CD4-positive, alpha-beta T cell treated with Interleukin-2 at 100 ng/mL for 4 hours (primary cell): ENCODE results near the gene TTC28.

ENCODE experiments used
- DNase-seq: peaks from one replicate; pipeline ENCODE4 v3.0.0-alpha.2; 2020; ENCODE audit warnings: low spot score

The TTC28 gene

GRCh38 chr22:28002181-28002700, 677.4 kb downstream of the TTC28 start:
- DNase-seq: no peak

GRCh38 chr22:28001171-28001835, 678.3 kb downstream of the TTC28 start:
- no peak for DNase-seq

- no peak for DNase-seq
Measured at GRCh38 chr22:28000361-28000760, 679.3 kb downstream of the TTC28 start.

- DNase-seq: no peak
Measured at GRCh38 chr22:27999876-28000275, 679.8 kb downstream of the TTC28 start.

GRCh38 chr22:27998511-27999410, 680.9 kb downstream of the TTC28 start:
- no peak for DNase-seq

- no peak for DNase-seq
Measured at GRCh38 chr22:27997538-27997937, 682.1 kb downstream of the TTC28 start.

- DNase-seq: no peak
Measured at GRCh38 chr22:27996981-27997380, 682.7 kb downstream of the TTC28 start.

- DNase-seq: no peak
Measured at GRCh38 chr22:27996529-27996925, 683.1 kb downstream of the TTC28 start.

GRCh38 chr22:27995801-27996528, 683.7 kb downstream of the TTC28 start:
- DNase-seq: no peak

GRCh38 chr22:27994481-27995331, 684.9 kb downstream of the TTC28 start:
- DNase-seq: no peak

- no peak for DNase-seq
Measured at GRCh38 chr22:27993774-27994350, 685.8 kb downstream of the TTC28 start.

- DNase-seq: no peak
Measured at GRCh38 chr22:27993201-27993635, 686.4 kb downstream of the TTC28 start.

GRCh38 chr22:27992294-27993165, 687.1 kb downstream of the TTC28 start:
- no peak for DNase-seq

- no peak for DNase-seq
Measured at GRCh38 chr22:27991586-27992293, 687.9 kb downstream of the TTC28 start.

GRCh38 chr22:27990879-27991278, 688.8 kb downstream of the TTC28 start:
- no peak for DNase-seq

- DNase-seq: no peak
Measured at GRCh38 chr22:27990451-27990840, 689.2 kb downstream of the TTC28 start.

GRCh38 chr22:27989758-27990450, 689.7 kb downstream of the TTC28 start:
- DNase-seq: no peak

GRCh38 chr22:27988704-27989103, 690.9 kb downstream of the TTC28 start:
- DNase-seq: no peak

GRCh38 chr22:27987557-27987956, 692.1 kb downstream of the TTC28 start:
- DNase-seq: no peak
